B cell (primary cell): ENCODE data around the gene RAB12. TPM values are rescaled to one million over a fixed set of nuclear protein-coding genes. Genes with fewer than 3 reads are reported as not detected.

Experiments used
- ATAC-seq: fragments of 200-7000 bp; cut with Tn5 transposase; one replicate; pipeline ENCODE4 v1.10.0; 2021; ENCODE audit warnings: low read depth, mild to moderate bottlenecking, moderate number of reproducible peaks, moderate library complexity
- CTCF ChIA-PET: fragments of 350-600 bp; sonication (Branson Sonifier 250); formaldehyde crosslinking; loops from one replicate; lab custom pipeline; 2021; ENCODE audit warnings: antibody characterized with exemption, inconsistent platforms; lab: Charles Lee
- POLR2A ChIA-PET: fragments of 350-600 bp; sonication (Branson Sonifier 250); formaldehyde crosslinking; loops from one replicate; lab custom pipeline; 2021; ENCODE audit warnings: antibody characterized with exemption; lab: Charles Lee
- DNase-seq: peaks from one replicate; pipeline ENCODE4 v3.0.0; 2013
- H2AFZ ChIP-seq: 2 replicates; pipeline ENCODE4 v1.6.1; 2012; ENCODE audit warnings: mild to moderate bottlenecking, low read depth, low read length; ENCODE audit not compliant: insufficient read depth, poor library complexity, severe bottlenecking
- H3K27ac ChIP-seq, 2 donors: 1 replicate in 1 of 2; 2 replicates in 1 of 2; pipeline ENCODE4 v1.5.1; 2012 to 2013; ENCODE audit warnings: low read length in 2 of 2, mild to moderate bottlenecking in 2 of 2, moderate library complexity in 1 of 2
- H3K27me3 ChIP-seq, 4 experiments: fragments of 200-600 bp in 1 of 4; sonication (generic) in 1 of 4; replicated peaks in 1 of 4; 1 replicate in 2 of 4; 2 replicates in 2 of 4; pipeline versions ENCODE4 v1.6.1 to v1.7.0; 2013 to 2016; ENCODE audit warnings: low read length in 3 of 4, mild to moderate bottlenecking in 2 of 4, mixed read lengths in 1 of 4, moderate library complexity in 1 of 4; ENCODE audit not compliant: insufficient read depth in 4 of 4, control insufficient read depth in 3 of 4; ENCODE audit errors: control extremely low read depth in 1 of 4
- H3K36me3 ChIP-seq, 2 experiments: replicated peaks in 1 of 2; 1 replicate in 1 of 2; 2 replicates in 1 of 2; pipeline versions ENCODE4 v1.6.1 to v1.7.1; 2013; ENCODE audit warnings: low read length in 1 of 2; ENCODE audit not compliant: insufficient read depth in 2 of 2, control insufficient read depth in 1 of 2; ENCODE audit errors: control extremely low read depth in 1 of 2, extremely low read depth in 1 of 2
- H3K4me1 ChIP-seq, 2 donors: fragments of 200-600 bp in 1 of 2; sonication (generic) in 1 of 2; 1 replicate in 1 of 2; 2 replicates in 1 of 2; pipeline versions ENCODE4 v1.5.1 to v1.6.1; 2013 to 2017; ENCODE audit warnings: low read length in 2 of 2; ENCODE audit not compliant: control insufficient read depth in 2 of 2, insufficient read depth in 2 of 2
- H3K4me2 ChIP-seq: replicated peaks from 2 replicates; pipeline ENCODE3; 2012; ENCODE audit warnings: mild to moderate bottlenecking, low read depth, low read length; ENCODE audit not compliant: poor library complexity, severe bottlenecking
- H3K4me3 ChIP-seq, 5 experiments: fragments of 200-600 bp in 1 of 5; sonication (generic) in 1 of 5; 1 replicate in 3 of 5; 2 replicates in 2 of 5; pipeline versions ENCODE4 v1.5.1 to v1.7.0; 2011 to 2016; ENCODE audit warnings: low read length in 4 of 5, mild to moderate bottlenecking in 4 of 5, low read depth in 2 of 5, control low read depth in 1 of 5, moderate library complexity in 1 of 5; ENCODE audit not compliant: insufficient read depth in 1 of 5; ENCODE audit errors: control extremely low read depth in 1 of 5, extremely low read depth in 1 of 5
- H3K79me2 ChIP-seq: fragments of 200-600 bp; sonication (generic); one replicate; pipeline ENCODE4 v1.6.0; 2016; ENCODE audit warnings: low read length; ENCODE audit not compliant: control insufficient read depth, insufficient read depth
- H3K9ac ChIP-seq: fragments of 200-600 bp; sonication (generic); 2 replicates; pipeline ENCODE4 v1.6.1; 2017; ENCODE audit warnings: mild to moderate bottlenecking, low read length, moderate library complexity
- H3K9me3 ChIP-seq, 3 donors: one replicate each; pipeline versions ENCODE4 v1.6.1 to v1.7.1; 2013; ENCODE audit warnings: low read length in 2 of 3; ENCODE audit not compliant: control insufficient read depth in 2 of 3, insufficient read depth in 1 of 3; ENCODE audit errors: control extremely low read depth in 1 of 3
- H4K20me1 ChIP-seq: 2 replicates; pipeline ENCODE4 v1.6.0; 2012; ENCODE audit warnings: mild to moderate bottlenecking, low read length; ENCODE audit not compliant: insufficient read depth, control insufficient read depth, poor library complexity, severe bottlenecking
- H3K27ac Mint-ChIP-seq: one replicate; pipeline ENCODE4 v1.8.0; 2021; ENCODE audit warnings: mixed read lengths
- H3K27me3 Mint-ChIP-seq: one replicate; pipeline ENCODE4 v1.8.0; 2021; ENCODE audit warnings: mixed read lengths
- H3K4me1 Mint-ChIP-seq: one replicate; pipeline ENCODE4 v1.8.0; 2021; ENCODE audit warnings: mixed read lengths
- H3K4me3 Mint-ChIP-seq: one replicate; pipeline ENCODE4 v1.8.0; 2021; ENCODE audit warnings: mixed read lengths
- H3K9me3 Mint-ChIP-seq: one replicate; pipeline ENCODE4 v1.8.0; 2022; ENCODE audit warnings: mixed read lengths; ENCODE audit not compliant: insufficient read depth
- CTCF ChIP-seq: fragments of 200-600 bp; IDR thresholded peaks from one replicate; pipeline ENCODE4 v1.8.0; 2022; ENCODE audit warnings: antibody characterized with exemption, mild to moderate bottlenecking
- EZH2 ChIP-seq: IDR thresholded peaks from 2 replicates; pipeline ENCODE4 v1.6.1; 2012; ENCODE audit warnings: borderline replicate concordance, low read depth, mild to moderate bottlenecking, moderate library complexity, low read length; ENCODE audit not compliant: insufficient read depth, poor library complexity, severe bottlenecking
- WGBS: methylation state at CpG from one replicate; pipeline ENCODE4 v1.1.5; 2013; ENCODE audit warnings: missing lambda C conversion rate; ENCODE audit not compliant: insufficient coverage; 5-methylcytosine and 5-hydroxymethylcytosine counted together
- intact Hi-C: fragments of 100-400 bp; cut with micrococcal nuclease; formaldehyde crosslinking; loops from one replicate; pipeline ENCODE4 v1.10.0; 2022
- polyA plus RNA-seq: library from polyadenylated mRNA; depleted of rRNA; stranded (reverse); fragments of >200 nt; gene quantifications from 2 replicates; pipeline ENCODE4 v1.2.3, GENCODE V29; 2012
- total RNA-seq, 2 donors: library from RNA; stranded (reverse); fragments of 120-200 nt in 1 of 2; gene quantifications; 1 replicate in 1 of 2; 2 replicates in 1 of 2; pipeline versions ENCODE4 v1.2.3 to v1.2.4, GENCODE V29; 2013 to 2022

The RAB12 gene
- total and polyA plus RNA-seq, 2 donors (not counting 1 experiment from before 2014, with no cell fraction given) = 12.8 to 38.7 TPM

- H3K27me3 ChIP-seq = no peaks in the 10 kb centered on the region
- ChIA-PET CTCF (interaction anchor here (0.9 to 1.9 kb wide), 3 partner anchors 8 to 320 kb away, joined by 3 to 6 read pairs (median 4); no protein-coding TSS in a partner anchor), POLR2A (no interaction called here)
- peaks cover 0 to 3% (median 0%) of the 10 kb centered on the region in 3 donors for H3K9me3 ChIP-seq
- no peaks in the 10 kb centered on the region for H3K36me3 ChIP-seq
- peaks cover under 1% of the 10 kb centered on the region for H3K4me1 Mint-ChIP-seq
- TF ChIP-seq CTCF = no peak
- no peak for TF ChIP-seq EZH2
- no peaks in the 10 kb centered on the region for H3K79me2 ChIP-seq
- no peak overlapping the region for H2AFZ ChIP-seq
- no peak overlapping the region for H3K9ac ChIP-seq
- no peak overlapping the region for H3K4me3 ChIP-seq
- peaks cover 2% of the 10 kb centered on the region for H3K9me3 Mint-ChIP-seq
- ATAC-seq (no peak), DNase-seq (no peak)
- no peak overlapping the region for H3K27ac Mint-ChIP-seq
- H3K4me3 Mint-ChIP-seq = no peak overlapping the region
- H3K4me2 ChIP-seq = no peak overlapping the region
- peaks cover 0 to 4% of the 10 kb centered on the region in 2 donors for H3K4me1 ChIP-seq
- intact Hi-C loops = no loop called here
- H3K27me3 Mint-ChIP-seq = no peaks in the 10 kb centered on the region
- no peak overlapping the region for H3K27ac ChIP-seq
- no peaks in the 10 kb centered on the region for H4K20me1 ChIP-seq
Observed at GRCh38 chr18:8668381-8668780, 59.1 kb downstream of the RAB12 start.

GRCh38 chr18:8669571-8669970 is 60.3 kb downstream of the RAB12 start:
- Histone ChIP-seq H3K79me2 (no peaks in the 10 kb centered on the region), H3K27ac (no peak overlapping the region), H3K4me3 (no peak overlapping the region), H3K36me3 (no peaks in the 10 kb centered on the region), H3K9ac (no peak overlapping the region), H3K4me2 (no peak overlapping the region), H3K27me3 (no peaks in the 10 kb centered on the region), H4K20me1 (no peaks in the 10 kb centered on the region), H3K9me3 (peaks cover 0 to 3% (median 0%) of the 10 kb centered on the region in 3 donors), H3K4me1 (peaks cover 0 to 10% of the 10 kb centered on the region in 2 donors), H2AFZ (no peak overlapping the region)
- Mint-ChIP-seq H3K4me1 (peaks cover 6% of the 10 kb centered on the region), H3K9me3 (peaks cover 5% of the 10 kb centered on the region), H3K4me3 (no peak overlapping the region), H3K27ac (no peak overlapping the region), H3K27me3 (no peaks in the 10 kb centered on the region)
- intact Hi-C loops = no loop called here
- DNase-seq (no peak), ATAC-seq (no peak)
- whole genome bisulfite sequencing = 93% methylated on average over 3 of the region's 4 CpGs
- POLR2A ChIA-PET = no interaction called here
- TF ChIP-seq EZH2 = no peak
- TF ChIP-seq CTCF = no peak
- CTCF ChIA-PET = interaction anchor here (1.5 kb wide), 1 partner anchor 319 kb away, joined by 4 read pairs; no protein-coding TSS in a partner anchor
